Activated T-cell treated with anti-CD3 and anti-CD28 coated beads for 48 hours (primary cell): ENCODE results near the gene EMC8.
"Not testable (repeated sequence)": the region's sequence is repeated elsewhere in the genome, so short reads cannot be mapped to it uniquely, and the experiment has no call there.

Experiments used
- DNase-seq: peaks from one replicate; pipeline ENCODE4 v3.0.0-alpha.2; 2020; ENCODE audit warnings: low read depth

Gene EMC8

DNA sequence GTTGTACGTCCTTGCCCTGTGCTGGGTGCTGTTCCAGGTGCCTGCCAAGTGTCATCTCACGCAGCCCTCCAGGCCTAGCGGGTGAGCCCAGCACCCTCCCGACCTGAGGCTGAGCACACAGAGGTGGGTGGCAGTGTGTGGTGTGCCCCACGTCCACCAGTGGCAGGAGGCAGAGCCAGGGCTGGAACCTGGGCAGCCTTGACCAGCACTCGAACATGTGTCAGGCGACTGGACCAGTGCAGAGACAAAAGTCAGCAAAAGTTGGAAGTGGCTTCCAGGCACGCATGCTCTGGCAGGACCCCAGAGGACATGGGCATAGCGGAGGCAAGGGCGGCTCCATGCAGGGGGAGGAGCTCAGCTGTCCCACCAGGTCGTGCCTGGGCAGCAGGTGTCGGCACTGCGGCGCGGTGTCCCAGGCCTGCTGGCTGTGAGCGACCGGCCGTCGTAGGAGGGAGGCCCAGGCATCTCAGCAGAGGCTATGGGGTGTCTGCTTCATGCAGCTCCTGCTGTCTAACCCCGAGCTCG is 35.9 kb upstream of the EMC8 start:
- no peak for DNase-seq

DNA sequence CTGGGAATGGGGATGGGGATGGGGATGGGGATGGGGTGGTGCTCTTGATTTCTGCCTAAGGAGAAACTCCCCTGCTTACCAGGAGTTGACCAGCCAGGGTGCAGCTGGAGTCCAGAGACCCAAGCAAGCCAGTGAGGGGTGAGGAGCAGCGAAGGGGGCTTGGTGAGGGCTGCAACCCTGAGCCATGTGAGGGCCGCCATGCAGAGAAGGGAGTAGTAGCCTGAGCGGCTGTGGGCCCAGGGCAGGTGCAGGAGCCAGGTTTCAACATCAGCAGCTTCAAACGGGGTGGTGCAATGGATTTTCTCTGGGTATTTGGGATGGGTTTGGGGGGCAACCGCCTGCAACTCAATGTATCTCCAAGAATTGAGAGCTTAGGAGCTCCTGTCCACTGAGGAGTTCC is 35.4 kb upstream of the EMC8 start:
- DNase-seq = no peak

DNA sequence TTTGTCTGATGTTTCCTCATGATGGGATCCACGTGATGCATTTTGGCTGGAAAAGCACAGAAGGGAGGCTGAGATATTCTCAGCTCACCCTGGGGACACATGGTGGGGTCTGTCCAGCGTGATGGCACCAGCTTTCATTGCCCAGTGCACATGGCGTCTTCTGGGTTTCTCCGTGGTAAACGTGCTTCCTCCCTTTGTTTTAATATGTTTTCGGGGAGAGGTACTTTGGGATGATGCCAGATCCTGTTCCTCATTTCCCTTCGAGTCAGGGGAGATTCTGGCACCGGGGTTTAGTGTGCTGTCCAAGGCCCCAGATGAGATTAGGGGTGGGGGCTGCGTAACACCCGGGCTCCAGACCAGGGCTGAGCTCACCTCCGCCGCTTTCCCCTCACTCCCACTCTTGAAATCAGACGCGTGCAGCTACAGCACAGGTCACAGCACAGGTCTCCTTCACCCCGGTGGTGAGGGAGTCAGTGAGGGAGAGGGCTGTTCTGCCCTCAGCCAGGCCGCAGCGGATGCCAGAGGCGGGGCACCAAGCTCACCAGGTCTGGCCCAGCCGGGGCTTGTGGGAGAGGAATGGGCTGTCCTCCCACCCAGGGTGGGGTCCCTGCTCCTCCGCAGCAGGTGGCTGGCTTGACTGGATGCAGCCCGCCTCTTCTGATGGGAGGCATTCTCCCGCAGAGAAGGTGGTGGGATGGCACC is 34.0 kb upstream of the EMC8 start:
- no peak for DNase-seq

DNA sequence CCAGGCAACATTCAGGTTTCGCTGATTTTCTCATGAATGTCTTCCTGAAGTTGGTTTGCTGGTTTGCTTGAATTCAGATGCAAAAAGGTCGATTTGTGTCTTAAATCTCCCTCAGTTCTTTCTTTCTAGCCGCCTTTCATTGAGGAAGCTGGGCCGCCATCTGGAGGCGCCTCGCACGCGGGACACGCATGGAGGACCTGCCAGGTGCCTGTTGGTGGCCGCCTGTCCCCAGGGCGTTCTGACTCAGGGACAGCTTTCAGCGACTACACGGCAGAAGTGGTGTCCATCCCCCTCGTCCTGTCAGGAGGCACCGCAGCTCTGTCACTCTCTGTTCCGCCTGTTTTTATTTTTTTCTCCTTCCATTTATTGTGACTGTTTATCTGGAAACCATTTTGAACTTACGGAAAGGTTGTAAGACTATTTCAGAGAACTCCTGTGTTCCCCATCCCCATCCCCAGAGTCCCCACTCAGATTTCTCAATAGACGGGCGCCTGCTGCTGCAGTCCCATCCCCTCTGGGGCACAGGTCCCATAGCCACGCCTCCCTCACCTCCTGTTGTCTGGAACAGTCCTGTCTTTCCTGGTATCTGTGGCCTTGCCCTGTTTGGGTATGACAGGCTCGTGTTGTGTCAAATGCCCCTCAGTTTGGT is 33.4 kb upstream of the EMC8 start:
- no peak for DNase-seq

DNA sequence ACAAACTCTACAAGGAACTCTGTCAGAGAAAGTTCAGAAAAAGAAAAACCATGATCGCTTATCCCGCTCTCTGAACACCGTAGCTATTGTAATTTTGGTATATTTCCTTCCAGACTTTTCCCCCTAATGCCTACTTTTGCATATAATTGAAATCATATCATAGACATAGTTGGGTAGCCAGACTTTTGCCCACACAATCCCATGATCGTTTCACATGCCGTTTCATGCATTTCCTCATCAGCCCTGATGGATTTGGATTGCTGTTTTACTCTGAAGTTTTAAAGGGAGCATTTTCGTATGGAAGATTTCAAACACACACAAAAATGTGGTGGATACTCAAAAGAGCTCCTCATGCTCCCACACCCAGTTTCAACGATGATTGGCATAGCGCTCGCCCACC is 31.5 kb upstream of the EMC8 start:
- DNase-seq = no peak

DNA sequence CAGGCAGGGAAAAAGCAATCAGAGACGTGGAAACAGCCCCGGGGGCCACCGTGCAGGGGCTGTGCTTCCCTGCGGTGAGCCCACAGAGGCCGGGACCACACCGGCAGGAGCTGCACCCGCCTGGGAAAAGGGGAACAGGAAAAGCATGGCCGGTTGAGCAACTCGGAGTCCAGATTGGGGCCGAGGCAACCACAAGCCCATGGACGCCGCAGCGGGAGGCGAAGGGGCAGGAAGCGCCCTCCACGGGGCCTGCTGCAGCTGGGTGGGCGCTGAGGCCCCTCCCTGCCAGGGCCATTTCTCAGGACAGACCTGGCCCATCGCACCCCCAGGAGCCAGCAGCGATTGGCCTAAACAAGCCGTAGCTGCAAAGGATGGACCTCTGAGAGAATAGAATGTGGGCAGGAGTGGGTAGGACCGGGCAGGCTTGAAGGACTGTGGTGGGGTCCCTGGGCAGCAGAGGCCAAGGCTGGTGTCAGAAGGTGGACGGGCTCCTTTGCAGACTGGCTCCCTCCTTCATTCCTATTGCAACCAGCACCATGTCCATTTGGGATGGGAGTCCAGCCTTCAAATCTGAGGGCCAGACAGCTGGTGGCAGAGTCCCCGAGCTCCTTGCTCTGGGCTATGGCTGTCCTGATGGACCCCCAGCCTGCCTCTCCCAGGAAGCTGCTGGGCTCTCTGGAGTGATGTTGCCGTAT is 30.6 kb upstream of the EMC8 start:
- no peak for DNase-seq

DNA sequence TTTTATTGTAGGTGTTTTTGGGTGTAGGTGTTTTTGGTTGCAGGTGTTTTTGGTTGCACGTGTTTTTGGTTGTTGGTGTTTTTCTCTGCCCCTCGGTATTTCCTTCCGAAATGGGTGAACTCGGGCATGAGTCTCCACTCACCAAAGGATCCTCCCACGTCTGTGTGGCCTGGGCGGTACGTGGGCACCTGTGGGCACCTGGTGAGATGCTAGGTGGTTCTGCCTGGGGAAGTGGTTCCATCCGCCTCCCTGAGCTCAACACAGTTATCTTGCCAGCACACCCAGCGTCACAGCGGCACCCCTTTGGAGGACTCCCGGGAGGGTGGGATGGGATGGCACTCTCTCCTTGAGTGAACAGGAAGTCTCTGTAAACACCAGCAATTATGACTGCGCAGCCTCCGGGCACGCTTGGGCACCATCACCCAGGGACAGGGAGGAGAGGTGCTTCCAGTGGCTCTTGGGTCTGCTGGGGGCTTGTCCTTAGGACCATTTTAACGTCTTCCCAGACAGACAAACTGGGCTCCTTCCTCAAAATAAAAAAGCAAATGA is 29.9 kb upstream of the EMC8 start:
- DNase-seq = no peak

DNA sequence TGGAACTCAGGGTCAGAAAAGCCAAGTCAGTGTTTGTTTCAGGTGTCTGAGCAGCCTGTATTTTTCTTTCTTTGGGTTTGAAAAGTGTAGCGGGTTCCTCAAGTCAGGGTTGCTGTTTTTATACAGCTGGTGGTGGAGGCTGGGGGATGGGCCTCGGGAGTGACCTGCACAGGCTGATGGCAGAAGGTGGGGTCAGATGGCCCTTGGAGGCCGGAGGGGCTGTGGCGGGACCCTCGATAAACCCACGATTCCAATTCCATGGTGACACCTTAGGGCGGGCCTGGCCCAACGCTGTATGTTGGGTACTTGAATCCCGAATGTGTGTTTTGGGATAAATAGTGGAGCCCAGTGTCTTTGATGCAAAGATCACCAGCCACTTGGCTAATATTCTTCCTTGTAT is 28.8 kb upstream of the EMC8 start:
- DNase-seq = no peak

DNA sequence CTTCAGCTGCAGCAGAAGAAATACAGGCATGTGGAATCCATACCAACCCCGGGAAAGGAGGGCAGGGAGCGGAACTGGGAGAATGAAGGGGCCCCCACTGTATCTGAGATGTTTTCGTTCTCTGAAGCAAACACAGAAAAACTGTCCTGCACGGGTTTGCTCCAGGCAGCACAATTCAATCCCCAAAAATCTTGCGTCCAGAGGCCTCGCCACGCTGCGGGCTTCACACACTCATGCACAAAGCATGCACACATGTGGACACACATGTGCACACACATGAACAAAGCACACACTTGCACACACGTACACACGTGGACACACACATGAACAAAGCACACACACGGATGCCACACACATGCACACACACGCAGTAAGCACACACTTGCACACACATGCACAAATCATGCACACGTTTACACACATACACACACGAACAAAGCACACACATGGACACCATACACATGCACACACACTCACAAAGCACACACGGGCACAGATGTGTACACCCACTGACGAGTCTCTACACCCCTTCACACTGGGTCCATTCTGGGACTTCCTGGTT is 27.4 kb upstream of the EMC8 start:
- DNase-seq = no peak

DNA sequence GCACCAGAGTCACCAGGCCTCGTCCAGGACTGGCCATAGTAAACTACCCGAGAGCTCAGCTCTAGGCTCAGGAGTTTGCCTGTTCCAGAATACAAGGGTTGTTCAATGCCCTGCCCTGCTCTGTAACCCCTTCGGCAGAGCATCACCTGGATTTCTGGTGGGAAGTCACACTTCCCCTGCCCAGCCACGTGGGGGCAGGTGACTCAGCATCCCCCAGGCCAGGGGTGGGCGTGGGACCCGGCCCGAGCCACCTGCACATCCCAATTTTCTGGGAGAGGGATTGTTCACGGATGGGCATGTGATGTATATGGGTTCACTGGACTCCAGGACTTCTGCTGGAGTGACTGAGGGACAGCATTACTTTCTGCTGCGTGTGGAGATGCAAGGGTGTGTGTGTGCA is 26.0 kb upstream of the EMC8 start:
- no peak for DNase-seq

DNA sequence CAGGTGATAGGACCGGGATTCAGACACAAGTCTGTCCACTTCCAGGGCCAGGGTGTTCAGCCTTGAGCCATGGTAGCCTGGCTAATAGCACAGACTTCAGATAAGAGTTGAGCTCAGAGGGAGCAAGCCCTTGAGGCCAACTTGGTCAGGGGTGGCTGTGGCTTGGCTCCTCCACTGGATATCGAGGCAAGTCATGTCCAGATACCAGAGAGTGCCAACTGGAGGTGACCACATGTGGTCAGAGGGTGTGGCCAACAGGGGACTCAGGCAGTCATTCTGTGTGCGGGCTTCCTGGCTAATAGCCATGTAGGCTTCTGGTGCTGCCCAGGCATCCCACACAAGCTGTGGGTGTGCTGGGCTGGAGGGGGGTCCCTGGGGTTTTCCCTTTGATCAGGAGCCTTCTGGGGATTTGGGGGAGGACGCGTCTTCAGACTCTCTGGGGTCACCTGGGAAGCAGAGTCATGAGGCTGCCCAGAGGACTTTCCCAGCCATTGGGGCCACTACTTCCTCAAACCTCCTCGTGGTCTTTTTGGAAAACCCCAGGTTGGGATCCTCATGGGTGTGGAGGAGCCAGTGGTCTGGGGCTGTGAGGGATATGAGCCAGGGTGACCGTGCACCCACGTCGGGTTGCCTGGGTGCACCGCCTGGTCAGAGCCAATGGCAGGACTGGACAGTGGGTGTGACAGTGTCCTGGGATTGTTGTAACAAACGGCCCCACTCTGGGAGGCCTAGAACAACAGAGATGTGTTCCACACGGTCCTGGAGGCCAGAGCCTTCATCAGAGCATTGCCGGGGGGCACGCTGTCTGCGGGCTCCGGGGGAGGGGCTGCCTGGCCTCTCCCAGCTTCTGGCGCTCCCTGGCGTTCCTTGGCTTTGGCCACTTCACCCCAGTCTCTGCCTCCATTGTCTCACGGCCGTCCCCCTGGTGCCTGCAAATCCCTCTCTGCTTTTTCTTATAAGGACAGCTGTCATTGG is 25.1 kb upstream of the EMC8 start:
- no peak for DNase-seq

DNA sequence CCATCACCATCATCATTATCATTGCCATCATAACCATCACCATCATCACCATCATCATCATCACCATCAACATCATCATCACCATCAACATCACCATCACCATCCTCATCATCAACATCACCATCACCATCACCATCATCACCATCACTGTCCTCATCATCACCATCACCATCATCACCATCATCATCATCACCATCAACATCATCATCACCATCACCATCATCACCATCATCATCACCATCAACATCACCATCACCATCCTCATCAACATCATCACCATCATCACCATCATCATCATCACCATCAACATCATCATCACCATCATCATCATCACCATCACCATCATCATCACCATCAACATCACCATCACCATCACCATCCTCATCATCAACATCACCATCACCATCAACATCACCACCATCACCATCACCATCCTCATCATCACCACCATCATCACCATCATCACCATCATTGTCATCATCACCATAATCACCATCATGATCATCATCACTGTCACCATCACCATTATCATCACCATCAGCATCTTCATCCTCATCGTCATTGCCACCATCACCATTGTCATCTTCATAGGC is 24.1 kb upstream of the EMC8 start:
- DNase-seq = no peak

DNA sequence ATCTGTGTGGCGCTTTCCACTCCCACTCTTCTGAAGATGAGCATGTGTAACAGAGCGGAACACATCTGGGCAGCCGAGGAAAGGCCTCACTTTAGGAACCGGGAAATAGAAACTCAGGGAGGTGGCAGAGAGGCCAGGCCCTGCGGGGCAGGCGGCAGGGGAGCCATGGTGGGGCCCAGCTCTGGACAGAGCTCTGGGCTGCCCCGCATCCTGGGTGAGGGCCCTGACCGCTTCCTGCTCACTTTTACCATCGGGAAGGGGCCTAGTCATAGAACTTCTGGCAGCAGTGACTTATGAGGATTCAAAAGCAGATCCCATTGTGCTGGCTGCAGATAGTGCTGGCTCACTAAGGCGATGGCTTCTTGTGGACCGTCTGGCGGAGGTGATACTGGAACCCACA is 22.8 kb upstream of the EMC8 start:
- DNase-seq = no peak

DNA sequence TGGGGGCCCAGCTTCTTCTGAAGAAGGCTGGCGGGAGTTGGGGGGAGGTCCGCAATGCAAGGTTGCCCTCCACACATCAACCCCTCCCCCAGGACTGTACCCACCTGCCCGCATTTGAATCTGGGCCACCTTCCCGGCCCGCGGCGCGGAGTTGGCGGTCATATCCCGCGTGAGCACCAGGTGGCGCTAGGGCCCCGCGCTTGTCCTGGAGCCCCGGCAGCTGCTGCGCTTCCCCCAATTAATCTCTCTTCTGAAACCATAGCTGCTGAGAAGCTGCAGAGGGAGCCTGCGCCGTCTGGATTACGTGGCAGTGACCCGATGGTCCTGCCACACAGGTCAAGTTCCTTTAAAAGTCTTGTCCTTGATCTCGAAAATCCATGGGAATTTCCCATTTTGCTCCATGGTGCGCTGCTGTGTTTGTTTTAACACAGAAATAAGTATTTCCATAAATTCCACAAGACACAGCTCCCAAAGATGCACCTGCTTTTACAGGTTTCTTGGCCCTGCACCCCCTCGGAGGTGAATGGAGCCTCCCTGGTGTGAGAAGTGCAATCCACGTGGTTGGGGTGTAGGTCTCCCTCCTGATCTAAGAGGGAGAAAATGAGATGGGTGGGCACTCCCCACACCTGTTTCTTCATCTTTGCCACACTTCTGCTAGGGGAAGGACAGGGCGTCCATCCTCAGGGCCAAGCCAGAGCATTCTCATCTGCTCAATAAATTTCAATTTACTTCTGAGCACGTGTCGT is 22.2 kb upstream of the EMC8 start:
- DNase-seq = peak; percentile 81

DNA sequence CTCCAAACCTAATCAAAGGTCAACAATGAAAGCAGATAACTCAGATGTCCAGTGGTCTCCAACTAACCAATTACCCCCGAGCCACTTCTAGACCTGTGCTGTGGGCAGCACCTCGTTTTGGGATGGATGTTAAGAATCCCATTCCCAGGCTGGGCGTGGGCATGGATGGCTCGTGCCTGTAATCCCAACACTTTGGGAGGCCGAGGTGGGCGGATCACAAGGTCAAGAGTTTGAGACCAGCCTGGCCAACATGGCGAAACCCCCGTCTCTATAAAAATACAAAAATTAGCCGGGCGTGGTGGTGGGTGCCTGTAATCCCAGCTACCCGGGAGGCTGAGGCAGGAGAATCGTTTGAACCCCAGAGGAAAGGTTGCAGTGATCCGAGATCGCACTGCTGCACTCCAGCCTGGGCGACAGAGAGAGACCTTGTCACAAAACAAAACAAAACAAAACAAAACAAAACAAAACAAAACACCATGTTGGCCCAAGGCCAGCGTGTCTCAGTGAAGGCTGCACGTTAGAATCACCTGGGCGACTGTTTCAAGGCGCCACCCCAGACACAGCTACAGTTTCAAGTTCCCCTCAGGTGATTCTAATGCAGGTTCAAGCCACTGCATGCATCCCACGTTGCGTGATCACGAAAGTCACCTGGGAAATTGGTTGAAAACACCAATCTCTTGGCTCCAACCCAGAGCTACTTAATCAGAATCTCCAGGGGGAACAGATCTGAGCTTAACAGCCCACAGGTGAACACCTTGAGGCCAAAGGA is 21.4 kb upstream of the EMC8 start:
- DNase-seq = no peak

DNA sequence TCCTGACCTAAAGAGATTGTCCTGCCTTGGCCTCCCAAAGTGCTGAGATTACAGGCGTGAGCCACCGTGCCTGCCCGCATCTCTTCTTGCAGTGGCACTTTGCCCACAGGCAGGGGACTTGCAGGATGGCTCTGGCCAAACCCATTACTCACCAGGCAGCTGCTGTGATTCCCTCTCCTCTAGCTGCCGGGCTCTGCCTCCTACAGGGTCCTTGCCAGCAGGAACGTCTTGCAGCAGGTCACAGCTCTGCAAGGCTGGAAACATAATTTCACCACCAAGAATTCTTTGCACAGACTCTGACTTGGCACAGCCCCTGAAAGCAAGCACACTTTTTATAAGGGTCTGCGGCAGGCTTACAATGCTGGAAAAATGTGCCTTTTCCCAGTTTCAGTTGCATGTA is 20.4 kb upstream of the EMC8 start:
- DNase-seq = no peak

DNA sequence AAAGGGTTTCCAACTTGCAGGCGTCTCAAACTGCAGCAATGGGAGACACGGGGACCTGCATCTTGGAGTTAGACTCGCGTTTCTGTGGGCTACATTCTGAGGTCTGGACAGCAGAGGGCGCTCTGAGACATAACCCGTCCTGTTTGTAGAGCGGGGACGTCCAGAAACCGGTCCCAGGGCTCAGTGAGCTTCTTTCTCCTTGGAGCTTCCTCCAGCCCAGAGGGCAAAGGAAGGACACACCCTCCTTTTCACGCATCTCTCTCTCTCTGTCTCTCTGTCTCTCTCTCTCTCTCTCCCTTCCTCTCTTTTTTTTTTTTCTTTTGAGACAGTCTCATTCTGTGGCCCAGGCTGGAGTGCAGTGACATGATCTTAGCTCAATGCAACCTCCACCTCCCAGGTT is 19.9 kb upstream of the EMC8 start:
- DNase-seq = peak; percentile 76

DNA sequence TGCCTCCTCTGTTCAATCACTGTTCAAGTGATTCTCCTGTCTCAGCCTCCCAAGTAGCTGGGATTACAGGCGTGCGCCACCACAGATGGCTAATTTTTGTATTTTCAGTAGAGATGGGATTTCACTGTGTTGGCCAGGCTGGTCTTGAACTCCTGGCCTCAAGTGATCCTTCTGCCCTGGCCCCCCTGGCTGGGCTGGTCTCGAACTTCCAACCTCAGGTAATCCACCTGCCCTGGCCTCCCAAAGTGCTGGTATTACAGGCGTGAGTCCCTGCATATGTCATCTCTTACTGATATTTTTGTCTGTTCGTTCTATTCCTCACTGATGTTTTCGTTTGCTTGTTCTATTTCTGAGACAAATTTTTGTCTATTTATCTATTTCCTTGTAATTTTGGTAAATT is 17.9 kb upstream of the EMC8 start:
- DNase-seq = not testable (repeated sequence)

DNA sequence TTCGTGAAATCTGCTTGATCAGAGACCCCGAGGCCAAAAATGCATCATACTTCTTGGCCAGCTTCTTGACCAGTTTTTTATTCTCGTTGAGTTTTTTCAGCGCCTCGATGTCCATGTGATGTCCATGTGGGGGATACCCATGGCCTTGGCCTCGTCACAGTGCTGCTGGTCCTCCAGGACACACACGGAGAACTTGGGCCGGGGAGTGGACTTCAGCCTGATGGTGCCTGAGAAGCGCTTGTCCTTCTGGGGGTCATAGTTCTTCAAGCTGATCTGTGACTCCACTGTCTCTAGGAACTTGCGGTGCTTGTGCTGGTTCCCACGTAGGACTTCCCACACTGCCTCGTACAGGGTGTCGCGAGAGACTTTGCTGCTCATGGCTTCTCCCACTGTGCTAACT is 16.8 kb upstream of the EMC8 start:
- no peak for DNase-seq
